ENCODE data around the gene ACBD6.

Gene ACBD6

DNA sequence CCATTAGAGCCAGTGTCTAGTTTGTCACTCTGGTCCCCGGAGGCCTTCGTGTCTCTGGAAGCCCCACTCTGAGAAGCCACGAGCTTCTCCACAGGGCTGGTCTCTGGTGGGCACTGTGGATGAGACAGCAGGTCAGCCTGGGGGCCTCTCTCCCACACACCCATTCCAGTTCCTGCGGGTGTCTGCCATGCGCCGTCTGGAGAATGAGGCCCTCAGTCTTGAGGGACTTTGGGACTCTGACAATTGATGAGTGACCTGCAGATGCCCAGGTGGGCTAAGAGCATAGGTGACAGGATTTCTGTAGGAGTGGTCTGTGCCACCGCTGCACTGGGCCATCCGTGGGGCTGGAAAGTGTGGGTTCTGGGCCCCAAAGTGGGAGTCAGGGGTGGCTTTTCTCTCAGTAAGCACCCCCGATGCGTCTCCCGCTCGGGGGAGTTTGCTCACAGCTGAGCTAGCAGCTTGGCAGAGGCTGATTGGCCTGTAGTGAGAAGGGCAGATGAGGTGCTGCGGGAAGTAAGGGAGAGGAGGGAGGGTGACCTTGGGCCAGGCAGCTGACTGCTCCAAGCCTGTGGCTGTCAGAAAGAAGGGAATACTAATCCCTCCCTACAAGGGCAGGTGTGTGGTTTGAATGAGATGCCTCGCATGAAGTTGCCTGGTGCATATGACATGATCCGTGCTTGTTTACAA is 245.9 kb downstream of the ACBD6 start:
- DNase-seq (ENCODE audit: low read depth) = no peak

GRCh38 chr1:180255536-180256340 is 246.6 kb downstream of the ACBD6 start:
- no peak for DNase-seq (ENCODE audit: low read depth)

DNA sequence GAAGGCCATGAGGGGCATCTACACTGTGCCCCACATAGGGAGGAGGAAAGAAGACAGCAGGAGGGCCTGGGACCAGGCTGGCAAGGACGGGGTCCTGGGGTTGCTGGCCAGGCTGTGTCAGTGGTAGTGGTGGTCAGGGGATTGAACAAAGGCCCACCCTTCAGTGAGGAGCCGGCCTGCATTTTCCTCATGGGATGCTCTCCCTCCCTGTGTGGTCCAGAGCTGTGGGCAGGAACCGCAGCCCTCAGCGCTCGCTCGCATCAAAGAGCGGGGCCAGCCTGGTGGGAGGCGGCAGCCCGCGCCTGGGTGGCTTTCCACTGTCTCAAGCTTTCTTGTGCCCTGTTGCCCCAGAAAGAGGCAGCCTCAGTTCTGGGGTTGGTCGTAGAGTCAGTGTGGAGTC is 247.5 kb downstream of the ACBD6 start:
- DNase-seq (ENCODE audit: low read depth) = no peak

- no peak for DNase-seq (ENCODE audit: low read depth)
These were observed 247.9 kb downstream of the ACBD6 start for GRCh38 chr1:180254496-180254819.

DNA sequence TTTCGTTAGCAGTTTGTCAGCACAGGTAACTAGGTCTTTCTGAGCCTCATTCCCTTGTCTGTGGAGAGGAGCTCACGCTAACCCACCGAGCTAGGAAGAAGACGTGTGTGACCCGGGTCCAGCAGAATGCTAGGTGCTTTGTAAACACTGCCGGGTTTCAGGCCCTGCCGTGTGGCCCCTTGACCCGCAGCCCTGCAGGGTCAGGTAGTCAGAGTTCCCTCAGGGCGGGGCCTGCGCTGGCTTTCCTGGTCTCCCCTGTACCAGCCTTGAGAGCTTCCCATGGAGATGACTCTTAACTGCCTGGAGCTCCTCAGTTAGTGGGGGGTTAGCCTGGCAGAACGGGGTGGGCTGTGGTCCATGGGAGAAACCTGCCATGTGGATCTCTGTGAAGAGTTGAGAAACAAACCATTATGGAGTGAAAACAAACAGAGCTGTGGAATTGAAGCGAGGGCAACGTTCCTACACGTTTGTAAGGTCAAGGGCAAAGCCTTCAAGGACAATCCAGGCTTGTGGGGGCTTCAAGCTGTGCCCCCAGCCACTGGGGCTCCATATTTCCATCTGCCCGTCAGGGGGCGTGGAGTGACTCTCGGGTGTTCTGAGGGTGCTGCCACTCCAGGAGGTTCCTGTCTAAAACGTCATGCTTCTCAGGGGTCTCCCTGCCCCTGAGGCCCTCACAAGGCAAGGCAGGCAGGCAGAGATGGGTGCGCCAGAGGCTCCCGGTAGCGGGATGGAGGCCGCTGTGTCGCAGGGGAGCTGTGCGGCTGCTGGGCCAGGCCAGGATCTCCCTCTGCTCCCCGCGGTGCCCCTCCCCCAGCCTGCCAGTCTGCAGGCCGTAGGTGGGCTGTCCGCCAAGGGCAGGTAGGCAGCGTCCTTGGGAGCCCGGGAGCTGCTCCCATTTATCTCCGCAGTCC is 248.5 kb downstream of the ACBD6 start:
- DNase-seq (ENCODE audit: low read depth) = no peak

DNA sequence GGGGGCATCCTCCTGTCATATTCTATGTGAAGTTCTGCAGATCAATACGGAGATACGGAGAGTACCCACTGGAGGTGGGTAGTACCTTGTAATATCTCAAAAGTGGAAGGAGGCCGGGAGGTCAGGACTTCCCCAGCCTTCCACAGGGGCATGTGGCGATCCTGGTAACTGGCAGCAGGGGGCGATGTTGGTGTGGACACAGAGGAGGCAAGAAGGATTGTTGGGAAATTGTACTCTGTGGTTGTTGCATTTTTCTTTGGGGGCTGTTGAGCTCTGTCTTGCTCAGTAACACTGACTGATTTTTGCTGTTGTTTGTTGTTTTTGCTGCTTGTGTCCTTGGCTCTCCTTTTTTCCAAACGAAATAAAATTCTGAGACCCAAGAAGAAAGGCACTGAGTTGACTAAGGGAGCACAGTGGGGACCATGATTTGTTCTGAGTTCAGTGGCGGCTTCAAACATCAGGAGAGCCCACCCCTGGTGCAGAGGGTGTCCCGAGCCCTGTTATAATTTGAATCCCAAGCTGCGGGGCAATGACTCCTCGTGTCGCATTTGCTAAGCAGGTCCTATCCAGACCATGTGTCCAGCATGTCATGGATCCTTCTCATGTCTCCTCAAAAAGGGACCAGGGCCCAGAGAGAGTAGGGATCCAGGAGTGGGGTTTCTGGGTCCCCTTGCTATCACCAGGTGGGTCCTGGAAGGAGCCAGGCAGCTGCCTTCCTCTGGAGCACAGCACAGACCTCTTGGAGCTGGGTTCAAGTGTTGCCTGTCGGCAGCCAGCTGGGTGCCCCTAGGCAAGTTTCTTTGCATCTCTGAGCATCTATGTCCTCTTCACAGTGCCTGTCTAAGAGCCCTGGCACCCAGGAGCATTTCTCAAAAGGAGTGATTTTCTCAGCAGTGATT is 249.5 kb downstream of the ACBD6 start:
- peak; percentile 43 for DNase-seq (ENCODE audit: low read depth)

DNA sequence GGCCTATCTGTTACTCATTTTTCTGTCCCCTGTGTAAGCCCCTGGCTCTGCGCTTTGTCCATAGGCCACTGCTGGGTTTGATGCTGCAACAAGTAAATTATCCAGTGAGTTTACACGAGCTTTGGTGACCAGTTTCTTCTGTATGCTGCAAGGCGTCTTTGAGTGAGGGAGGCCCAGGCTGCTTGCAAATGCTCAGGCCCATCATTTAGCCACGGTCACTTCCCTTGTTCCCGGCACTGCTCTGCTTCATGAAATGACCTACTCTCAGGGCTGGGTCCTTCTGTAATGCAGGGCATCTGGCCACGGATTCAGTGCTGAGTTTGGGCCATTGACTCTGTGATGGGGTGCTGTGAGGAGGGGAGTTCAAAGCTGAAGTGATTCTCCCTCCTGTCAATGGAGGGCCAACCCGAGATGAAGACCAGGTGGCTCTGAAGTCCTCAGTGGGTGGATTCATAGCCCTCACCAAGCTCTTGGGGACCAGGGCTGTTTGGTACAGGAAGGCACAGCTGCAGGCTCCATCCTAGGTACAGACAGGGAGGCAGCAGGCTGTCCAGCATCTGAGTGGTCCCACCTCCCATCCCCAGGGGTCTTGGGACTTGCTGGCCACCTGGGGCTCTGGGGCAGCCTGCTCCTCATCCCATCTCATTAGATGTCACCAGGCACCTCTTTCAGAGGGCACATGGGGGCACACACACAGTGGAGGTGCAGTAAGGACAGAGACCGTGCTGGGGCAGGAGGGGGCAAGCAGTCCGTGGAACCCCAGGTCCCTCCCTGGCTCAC is 250.7 kb downstream of the ACBD6 start:
- no peak for DNase-seq (ENCODE audit: low read depth)

DNA sequence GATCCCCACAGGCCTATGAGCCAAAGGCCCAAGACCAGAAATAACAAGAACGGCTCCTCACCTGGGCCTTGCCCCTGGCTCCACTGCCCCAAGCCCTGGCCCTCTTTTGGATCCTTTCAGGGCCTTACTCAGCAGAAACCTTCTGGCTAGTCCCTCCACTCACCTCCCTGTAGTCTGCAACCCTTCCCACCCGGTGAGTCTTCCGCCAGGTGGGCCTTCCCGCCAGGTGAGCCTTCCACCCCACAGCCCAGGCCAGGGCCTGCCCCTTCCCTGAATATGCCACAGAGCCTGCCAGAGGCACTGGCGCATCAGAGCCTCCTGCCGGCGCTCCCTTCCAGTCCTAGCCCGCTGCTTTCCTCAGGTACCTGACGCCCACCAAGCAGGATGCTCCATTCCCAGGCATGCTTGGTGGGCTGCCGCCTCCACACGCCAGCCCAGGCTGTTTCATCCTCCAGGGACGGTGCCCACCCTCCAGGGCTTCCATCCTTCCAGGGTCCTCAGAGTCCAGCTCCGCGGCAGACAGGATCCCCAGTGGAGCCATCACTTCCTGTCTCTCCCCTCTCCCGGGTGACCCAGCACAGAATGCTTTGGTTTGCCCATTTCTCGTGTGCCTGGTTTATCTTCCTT is 251.4 kb downstream of the ACBD6 start:
- no peak for DNase-seq (ENCODE audit: low read depth)

DNA sequence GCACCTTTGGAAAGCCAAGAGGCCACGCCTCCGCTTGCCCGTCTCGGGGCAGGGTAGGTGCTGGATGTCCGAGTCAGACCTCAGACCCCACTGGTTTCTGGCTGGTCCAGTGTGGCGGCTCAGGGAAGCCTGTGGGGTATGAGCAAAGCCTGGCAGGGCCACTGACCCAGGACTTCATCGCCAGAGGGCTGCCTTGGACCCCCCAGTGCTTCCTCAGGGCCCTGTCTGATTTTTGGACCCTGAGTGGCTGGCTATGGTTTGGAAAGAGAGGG is 251.9 kb downstream of the ACBD6 start:
- no peak for DNase-seq (ENCODE audit: low read depth)

DNA sequence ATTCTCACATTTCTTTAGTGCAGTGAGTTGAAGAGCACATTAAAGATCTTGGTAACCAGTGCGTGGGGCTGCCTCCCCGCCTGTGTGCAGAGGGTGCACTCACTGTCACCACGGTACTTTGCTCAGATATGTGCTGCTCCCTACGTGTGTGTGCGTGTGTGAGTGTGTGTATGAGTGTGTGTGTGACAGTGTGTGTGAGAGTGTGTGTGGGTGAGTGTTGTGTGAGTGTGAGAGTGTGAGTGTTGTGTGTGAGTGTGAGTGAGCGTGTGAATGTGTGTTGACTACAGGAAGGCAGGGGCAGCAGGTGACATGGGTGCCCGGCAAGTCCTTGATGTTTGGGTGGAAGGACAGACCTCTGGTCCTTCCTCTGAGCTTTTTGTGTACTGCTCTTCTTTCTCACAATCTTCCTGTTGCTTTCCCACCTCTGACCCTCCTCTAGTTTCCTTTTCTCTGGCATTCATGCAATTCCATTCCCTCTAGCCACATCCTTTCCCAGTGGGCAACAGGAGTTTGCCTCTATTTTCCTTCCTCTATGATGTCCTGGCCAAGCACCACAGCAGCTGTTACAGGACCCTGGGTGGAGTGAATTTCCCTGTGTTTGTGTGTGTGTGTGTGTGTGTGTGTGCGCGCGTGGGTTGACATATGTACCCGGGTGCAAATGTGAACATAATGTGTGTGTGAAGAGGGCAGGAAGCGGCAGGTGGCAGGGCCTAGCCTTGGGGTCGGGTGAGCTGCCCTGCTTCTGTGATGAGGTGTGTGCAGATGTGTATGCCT is 252.5 kb downstream of the ACBD6 start:
- no peak for DNase-seq (ENCODE audit: low read depth)

GRCh38 chr1:180248731-180249681 is 253.4 kb downstream of the ACBD6 start:
- DNase-seq (ENCODE audit: low read depth) = no peak

GRCh38 chr1:180248176-180248575 is 254.2 kb downstream of the ACBD6 start:
- no peak for DNase-seq (ENCODE audit: low read depth)

DNA sequence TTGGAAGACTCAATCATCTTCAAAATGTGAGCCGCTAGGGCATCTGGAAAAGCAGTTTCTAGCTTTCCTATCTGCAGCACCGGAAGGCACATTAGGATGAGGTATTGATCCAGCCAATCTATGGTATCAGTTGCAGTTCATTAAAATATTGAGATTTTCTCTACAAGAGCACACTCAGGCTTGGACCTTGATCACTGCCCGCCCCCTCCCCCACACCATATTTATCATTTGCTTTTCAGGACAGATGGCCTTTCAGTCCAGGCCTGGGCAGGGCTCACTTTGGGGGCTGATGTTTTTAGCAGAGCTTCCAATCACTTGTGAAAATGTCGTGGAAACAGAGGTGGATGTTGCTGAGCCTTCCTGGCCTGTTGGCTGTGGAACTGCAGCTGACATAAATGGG is 254.8 kb downstream of the ACBD6 start:
- DNase-seq (ENCODE audit: low read depth) = no peak

- DNase-seq (ENCODE audit: low read depth) = no peak
These were observed 255.3 kb downstream of the ACBD6 start for GRCh38 chr1:180247061-180247460.

DNA sequence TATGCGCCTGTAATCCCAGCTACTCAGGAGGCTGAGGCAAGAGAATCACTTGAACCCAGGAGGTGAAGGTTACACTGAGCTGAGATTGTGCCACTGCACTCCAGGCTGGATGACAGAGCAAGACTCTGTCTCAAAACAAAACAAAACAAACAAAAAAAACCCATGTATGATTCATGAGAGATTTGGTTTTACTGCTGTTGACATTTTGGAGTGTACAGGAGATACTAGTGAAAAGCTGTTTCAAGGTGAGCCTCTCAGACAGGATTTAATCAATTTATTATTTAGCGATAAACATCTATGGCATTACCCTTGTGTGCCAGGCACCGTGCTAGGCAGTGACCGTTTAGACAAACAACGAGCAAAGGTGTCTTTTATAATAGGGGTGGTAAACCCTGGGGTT is 255.8 kb downstream of the ACBD6 start:
- DNase-seq (ENCODE audit: low read depth) = no peak

GRCh38 chr1:180244840-180245239 is 257.5 kb downstream of the ACBD6 start:
- no peak for DNase-seq (ENCODE audit: low read depth)

DNA sequence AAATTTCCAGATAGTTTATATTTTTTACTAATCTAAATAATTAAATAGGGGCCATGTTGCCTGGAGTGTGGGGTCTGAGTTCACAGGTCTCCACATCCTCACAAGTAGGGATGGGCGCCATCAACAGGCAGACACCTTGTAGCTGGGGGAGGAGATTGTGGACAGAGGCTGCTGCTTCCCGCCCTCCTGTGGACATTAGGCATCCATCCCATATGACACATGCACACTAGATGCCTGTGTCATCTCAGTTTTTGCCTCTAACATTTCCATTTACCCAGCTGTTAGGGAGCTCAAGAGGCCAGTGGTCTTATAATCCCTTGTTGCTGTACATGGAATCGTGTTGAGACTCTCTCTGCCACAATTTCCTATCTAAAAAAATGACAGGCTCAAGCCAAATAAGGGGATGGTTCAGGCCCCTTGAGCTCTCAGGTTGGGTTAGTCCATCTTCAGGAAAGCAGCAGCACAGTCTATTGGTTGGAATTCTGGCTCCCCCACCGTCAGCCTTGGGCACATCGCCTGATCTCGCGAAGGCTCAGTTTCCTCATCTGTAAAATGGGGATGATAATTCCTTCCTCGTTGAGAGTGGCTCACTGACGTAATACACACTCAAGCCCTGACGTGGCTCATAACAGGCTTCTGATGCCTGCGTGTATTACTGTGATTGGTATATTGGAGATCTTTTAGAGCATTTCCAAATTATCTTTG is 258.7 kb downstream of the ACBD6 start:
- no peak for DNase-seq (ENCODE audit: low read depth)
